NCI-H446 treated with DMSO at 0.1 percent for 48 hours (cell line): Measurements from ENCODE around the gene GRAMD1A.

ENCODE experiments used
- DNase-seq: peaks from one replicate; lab custom pipeline; 2025; lab: John Stamatoyannopoulos, UW

The GRAMD1A gene

DNA sequence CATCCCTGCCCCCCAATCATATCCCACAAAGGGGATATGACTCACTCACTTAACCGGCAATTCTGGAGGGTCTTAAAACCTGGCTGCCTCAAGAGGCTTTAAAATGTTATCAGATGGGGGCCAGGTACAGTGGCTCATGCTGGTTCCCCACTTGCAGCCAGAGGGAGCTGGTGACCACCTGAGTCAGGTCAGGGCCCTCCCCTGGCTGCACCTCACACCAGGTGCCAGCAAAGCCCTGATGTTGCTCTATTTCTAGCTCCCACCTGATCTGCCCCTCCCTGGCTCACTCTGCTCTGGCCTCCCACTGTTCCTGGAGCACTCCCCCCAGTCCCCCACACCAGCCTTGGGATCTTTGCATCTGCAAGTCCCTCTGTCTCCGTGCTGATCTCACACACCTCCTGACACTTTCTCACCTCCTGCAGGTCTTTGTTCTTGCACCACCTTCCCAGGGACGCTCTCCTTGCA is 55.6 kb downstream of the GRAMD1A start:
- no peak for DNase-seq

DNA sequence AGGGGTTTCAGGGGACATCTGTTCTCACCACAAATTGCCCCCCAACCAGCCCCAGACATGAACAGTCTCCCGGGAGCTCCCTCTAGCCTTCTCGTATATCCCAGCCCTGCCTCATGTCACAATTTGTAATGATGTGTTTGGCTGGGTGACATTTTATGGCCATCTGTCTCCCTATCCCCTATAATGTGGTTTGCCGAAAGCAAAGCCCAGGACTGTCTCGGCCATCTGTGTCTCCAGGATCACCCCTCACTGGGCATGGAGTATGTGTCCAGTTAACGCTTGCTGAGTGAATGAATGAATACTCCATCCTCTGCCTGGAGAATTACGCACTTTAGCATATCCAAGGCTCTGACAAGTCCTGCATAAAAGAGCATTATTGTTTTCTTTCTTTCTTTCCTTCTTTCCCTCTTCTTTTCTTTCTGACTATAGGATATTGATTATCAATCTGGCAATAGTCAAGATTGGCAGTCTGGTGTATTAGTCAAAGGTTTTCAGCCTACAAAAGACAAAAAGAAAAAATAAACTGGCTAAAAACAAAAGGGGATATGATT is 56.5 kb downstream of the GRAMD1A start:
- DNase-seq: no peak

DNA sequence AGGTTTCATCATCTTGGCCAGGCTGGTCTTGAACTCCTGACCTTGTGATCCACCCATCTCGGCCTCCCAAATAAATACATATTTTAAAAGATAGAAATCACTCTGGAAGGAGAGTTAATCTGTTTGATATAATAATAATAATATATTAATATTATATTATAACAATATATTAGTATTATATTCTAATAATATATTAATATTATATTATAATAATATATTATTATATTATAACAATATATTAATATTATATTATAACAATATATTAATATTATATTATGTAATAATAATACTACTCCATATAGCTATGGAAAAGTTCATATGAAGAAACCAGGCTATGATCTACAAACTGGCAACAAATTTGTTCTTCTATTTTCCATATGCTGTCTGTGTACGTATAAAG is 58.2 kb downstream of the GRAMD1A start:
- DNase-seq: no peak

DNA sequence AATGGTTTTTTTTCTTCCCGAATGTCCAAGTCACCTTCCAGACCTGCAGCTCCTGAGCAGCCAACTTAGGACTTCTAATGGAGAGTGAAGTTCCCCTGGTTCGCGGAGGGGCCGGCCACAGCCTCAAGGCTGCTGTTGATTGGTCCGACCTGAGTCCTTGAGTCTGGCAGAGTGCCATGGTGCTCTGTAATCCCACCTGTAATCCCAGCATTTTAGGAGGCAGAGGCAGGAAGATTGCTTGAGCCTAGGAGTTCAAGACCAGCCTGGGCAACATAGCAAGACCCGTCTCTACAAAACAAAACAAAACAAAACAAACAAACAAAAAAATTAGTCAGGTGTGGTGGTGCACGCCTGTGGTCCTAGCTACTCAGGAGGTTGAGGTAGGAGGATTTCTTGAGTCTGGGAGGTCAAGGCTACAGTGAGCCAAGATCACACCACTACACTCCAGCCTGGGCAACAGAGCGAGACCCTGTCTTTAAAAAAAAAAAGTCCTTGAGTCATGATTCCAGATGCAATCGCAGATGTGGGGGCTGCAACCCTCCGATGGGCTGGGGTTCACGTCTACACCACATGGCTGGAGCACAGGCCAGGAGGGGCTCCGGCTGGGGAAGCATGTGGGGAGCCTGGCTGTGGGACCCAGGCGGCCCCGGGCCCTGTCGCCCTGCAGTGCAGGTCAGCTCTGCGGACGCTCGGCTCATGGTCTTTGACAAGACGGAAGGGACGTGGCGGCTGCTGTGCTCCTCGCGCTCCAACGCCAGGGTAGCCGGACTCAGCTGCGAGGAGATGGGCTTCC is 59.1 kb downstream of the GRAMD1A start:
- no peak for DNase-seq

DNA sequence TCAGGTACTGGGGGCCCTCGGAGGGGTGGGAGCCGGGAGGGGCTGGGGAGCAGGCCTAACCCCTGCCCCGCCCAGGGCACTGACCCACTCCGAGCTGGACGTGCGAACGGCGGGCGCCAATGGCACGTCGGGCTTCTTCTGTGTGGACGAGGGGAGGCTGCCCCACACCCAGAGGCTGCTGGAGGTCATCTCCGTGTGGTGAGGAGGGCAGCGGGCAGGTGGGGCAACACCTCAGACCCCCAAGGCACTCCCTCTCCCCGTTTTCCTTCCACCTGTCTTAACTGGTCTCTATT is 59.6 kb downstream of the GRAMD1A start:
- DNase-seq: no peak

DNA sequence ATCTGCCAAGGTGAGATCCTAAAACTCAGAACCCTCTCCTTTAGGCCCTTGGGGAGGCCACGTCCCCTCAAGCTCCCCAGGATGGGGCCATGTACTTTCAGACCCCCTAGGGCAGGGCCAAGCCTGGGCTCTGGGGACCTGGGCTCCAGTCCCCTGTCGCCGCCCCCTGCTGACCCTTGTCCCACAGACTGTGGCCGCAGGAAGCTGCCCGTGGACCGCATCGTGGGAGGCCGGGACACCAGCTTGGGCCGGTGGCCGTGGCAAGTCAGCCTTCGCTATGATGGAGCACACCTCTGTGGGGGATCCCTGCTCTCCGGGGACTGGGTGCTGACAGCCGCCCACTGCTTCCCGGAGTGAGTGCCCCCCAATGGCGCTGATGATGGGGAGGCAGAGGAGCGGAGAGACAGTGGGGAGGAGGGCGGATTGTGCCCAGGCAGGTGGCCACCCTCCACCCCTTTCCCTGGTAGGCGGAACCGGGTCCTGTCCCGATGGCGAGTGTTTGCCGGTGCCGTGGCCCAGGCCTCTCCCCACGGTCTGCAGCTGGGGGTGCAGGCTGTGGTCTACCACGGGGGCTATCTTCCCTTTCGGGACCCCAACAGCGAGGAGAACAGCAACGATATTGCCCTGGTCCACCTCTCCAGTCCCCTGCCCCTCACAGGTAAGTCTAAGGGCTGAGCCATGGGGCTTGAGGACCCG is 60.2 kb downstream of the GRAMD1A start:
- no peak for DNase-seq

DNA sequence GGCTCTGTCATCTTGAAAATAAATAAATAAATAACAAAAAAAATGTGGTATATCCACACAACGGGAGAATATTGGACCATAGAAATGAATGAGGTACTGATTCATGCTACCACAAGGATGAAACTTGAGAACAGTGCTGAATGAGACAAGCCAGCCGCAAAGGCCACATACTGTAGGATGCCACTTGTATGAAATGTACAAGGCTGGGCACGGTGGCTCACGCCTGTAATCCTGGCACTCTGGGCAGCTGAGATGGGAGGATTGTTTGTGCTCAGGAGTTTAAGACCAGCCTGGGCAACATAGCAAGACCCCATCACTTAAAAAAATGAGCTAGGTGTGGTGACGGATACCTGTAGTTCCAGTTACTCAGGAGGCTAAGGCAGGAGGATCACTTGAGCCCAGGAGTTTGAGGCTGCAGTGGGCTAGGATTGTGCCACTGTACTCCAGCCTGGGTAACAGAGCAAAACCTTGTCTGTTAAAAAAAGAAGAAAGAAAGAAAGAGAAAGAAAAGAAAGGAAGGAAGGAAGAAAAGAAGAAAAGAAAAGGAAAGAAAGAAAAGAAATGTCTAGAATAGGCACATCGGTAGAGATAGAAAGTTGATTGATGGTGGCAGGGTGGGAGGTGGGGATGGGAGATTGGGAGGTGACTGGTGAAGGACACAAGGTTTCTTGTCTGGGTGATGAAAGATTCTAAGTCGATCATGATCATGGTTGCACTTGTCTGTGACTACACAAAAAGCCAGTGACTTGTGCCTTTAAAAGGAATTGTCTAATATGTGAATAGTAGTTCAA is 61.7 kb downstream of the GRAMD1A start:
- DNase-seq: no peak

DNA sequence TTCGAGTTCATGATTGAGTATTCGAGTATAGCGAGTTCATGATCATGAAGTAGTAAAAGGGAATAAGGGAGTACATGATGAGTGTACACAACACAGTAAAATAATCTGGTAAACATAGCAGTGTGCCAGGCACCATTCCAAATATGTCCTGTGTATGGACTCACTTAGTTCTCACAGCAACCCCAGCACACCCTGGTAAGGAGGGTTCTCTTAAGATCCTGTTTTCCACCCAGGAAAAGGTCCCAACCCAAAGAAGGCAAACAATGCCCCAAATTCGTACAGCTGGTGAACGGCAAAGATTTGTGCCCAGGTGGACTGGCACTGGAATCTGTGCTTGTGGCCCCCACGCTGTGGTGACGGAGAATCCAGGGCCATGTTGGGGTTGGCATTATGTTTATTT is 62.8 kb downstream of the GRAMD1A start:
- DNase-seq: no peak

DNA sequence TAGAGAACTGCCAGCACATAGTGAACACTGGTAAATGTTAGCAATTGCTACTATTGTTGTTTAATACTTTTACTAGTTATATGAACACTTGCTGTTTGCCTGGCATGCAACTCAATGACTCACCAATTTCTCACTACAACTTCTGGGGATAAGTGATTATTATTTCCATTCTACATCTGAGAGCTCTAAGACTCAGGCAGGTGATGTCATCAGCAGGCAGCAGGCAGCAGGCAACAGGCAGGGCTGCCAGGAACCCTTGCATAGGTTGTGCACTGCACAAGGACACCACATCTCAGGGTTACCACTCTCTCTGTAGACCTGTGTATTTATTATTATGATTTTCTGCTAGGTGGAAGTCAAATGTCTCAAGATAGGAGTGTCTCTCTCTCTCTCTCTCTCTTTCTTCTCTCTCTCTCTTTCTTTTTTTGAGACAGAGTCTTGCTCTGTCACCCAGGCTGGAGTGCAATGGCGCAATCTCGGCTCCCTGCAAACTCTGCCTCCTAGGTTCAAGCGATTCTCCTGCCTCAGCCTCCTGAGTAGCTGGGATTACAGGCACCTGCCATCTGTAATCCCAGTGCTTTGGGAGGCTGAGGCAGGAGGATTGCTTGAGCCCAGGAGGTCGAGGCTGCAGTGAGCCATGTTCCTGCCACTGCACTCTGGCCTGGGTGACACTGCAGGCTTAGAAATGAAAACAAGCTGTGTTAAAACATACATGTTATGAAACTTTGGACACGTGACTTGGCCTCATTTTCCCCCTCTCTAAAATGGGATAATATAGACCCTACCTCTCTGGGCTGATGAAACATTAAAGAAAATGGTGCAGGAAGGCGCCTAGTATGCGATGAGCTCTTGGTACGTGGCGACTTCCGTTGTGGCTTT is 64.1 kb downstream of the GRAMD1A start:
- DNase-seq: no peak

DNA sequence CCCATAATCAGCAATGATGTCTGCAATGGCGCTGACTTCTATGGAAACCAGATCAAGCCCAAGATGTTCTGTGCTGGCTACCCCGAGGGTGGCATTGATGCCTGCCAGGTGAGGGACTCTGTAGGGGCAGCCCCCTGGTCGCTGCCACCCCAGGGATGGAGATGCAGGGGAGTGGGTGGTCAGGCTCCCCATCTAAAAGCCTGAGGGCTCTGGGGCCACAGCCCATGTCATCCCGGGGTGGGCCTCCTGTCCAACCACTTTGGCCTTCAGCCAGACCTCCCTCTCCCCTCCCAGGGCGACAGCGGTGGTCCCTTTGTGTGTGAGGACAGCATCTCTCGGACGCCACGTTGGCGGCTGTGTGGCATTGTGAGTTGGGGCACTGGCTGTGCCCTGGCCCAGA is 65.5 kb downstream of the GRAMD1A start:
- DNase-seq: no peak

DNA sequence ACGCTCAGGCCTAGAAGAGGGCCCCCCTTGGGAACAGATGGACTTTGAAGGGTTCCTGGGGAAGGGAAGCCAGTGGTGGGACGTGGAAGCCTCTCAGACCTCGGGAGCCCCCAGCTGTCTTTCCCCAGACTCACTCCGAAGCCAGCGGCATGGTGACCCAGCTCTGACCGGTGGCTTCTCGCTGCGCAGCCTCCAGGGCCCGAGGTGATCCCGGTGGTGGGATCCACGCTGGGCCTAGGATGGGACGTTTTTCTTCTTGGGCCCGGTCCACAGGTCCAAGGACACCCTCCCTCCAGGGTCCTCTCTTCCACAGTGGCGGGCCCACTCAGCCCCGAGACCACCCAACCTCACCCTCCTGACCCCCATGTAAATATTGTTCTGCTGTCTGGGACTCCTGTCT is 66.0 kb downstream of the GRAMD1A start:
- DNase-seq: no peak

DNA sequence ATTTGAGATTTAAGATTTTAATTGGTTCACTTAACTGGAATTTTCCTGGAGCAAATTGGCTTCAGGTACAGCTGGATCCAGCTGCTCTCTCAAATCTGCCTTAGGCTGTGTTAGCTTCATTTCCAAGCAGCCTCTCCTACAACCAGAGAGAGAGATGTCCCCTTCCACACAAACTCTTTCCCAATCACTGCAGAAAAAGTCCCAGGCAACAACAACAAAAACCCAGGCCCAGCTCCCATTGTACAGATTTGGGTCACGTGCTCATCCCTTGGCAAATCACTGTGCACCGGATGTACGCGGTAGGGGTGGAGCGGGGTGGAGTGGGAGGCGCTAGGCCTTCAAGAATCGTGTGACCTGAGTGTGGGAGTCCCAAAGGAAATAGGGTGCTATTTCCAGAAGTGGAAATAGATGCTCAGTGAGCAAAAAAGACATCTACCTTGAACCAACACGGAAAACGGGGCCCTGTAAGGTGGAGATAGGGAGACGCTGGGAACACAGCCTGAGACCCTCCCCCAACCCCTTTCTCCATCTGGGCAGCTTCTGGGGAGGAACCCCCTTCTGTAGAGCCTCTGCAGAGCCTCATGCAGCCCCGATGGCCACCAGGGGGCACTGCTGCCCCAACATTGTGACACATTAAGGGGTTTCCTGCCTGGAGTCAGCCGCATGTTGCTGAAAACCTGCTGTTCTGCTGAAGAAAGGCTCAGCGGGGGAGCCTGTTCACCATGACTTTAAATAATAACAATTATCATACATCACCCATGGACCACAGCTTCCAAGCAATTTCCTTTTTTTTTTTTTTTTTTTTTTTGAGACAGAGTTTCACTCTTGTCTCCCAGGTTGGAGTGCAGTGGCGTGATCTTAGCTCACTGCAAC is 66.8 kb downstream of the GRAMD1A start:
- DNase-seq: peak; percentile 52

DNA sequence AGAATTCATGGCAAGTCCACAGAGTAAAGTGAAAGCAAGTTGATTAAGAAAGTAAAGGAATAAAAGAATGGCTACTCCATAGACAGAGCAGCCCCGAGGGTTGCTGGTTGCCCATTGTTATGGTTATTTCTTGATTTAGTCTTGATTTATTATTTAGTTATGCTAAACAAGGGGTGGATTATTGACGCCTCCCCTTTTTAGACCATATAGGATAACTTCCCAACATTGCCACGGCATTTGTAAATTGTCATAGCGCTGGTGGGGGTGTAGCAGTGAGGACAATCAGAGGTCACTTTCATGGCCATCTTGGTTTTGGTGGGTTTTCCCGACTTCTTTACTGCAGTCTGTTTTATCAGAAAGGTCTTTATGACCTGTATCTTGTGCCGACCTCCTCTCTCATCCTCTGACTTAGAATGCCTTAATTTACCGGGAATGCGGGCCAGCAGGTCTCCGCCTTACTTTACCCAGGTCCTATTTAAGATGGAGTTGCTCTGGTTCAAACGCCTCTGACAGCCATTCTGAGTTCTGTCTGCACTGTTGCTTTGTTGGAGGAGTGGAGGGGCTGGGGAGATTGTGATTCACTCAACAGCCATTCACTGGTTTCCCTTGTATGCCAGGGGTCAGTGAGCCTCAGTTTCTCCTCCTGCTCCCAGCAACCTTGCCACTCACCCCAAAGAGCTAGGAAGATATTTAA is 69.0 kb downstream of the GRAMD1A start:
- no peak for DNase-seq

DNA sequence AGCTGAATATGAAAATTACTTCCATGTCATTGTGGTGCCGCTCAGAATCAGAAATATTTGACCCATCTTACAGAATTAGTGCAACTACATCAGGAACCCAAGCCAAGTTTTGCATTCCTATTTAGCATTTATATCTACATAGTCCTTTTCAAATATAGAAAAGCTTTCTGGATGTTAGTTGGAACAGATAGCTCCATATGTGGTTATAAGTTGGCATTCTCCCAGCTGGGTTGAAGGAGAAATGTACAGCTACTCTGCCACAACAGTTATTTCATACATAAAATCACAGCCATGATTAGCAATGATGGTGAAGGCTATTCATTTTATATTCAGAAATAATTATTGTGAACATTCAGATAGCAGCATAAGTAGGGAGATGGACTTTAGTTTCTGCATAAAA is 69.6 kb downstream of the GRAMD1A start:
- no peak for DNase-seq

DNA sequence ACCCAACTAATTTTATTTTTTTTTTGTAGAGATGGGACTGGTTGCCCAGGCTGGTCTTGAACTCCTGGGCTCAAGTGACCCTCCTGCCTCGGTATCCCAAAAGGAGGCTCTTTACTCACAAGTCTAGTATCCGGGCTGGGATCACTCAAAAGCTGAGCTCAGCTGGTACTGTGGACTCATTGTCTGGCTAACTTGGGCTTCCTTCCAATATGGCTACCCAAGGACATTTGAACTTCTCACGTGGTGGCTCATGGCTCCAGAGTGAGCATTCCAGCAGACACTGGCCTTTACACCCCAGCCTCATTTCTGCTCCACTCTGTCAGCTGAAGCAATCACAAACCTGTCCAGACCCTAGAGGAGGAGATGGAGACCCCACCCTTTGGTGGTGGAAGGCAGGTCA is 70.3 kb downstream of the GRAMD1A start:
- no peak for DNase-seq

DNA sequence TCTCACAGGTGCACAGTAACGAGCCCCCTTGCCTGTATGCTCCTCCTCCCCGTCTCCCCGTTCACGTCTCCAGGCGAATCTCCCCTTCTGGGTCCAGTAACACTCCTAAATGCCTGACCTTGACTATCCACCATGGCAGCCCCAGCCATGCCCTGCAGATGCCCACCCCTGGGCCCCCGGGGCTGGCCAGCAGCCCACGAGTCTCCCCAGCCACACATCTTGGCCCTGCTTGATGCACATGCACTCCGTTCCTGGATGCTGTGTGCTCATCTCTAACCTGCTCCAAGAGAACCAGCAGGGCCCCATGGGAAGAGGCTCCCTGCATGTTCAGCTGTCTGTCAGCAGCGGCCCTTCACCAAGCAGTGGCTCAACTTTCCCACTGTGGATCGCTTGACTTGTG is 73.4 kb downstream of the GRAMD1A start:
- DNase-seq: no peak

DNA sequence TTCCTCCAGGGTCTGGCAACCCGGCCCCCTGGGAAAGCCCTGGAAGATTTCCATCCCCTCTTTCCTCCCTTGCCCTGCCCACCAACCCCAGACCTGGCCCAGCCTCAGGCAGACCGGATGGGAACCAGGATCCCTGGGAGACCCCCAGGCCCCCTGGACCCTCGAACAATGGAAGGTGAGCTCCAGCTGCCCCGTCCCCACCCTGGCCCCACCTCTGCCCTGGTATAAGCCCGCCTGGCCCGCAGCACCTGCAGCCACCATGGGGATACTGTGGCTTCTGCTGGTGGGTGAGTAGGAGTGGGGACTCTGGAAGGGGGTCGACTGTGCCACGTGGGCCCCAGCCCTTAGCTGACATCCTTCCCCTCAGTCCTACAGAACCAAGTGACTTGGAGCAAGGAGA is 73.8 kb downstream of the GRAMD1A start:
- no peak for DNase-seq

DNA sequence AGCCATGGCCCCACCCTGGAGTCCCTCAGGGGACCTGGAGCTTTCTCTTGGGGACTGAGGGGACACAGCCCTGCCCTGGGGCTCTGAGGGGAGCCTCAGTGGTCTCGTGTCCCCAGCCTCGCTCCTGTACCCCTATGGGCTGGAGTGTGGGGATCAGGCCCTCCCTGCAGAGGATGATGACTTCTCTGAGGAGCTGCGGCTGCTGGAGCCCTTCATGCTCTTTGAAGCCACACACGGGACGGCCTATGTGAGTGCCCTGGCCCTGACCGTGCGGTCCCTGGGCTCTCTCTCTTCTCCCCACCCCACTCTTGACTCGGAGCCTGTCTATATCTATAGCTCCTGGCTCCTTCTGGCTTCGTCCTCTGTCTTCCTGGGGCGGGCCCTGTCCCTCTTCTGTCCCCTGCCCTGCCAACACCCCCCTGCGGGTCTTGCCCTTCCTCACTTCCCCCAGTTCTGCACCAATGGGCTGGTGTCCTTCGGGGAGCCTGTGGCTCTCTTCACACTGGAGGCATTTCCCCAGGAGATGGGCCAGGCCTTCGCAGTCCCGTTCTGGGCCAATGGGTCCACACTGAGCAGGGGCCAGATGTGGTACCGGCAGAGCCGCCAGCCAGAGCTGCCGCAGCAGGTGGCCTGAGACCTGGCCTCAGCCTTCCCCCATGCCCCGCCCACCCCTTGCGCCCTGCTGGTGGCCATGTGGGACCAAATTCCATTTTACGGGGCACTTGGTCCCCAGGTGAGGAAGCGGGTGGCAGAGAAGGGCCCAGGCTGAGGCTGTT is 74.5 kb downstream of the GRAMD1A start:
- DNase-seq: no peak
